ENCODE measurements around the gene ASB8.

ASB8 gene

DNA sequence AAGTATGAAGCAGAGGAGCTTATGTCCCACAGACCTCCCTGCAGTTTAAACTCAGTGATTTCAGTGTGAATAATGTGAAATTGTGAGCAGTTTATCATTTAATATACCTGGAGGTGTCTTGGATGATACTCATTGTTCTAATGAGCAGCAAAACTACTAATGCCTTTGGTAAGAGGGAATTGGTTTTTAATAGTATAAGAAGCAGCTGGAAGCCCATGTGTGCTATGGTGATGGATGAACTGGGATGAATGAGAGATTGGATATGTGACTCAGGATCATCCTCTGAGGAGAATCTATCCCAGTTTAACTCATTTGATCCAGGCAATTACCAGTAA, 19.1 kb upstream of the ASB8 start:
- TF ChIP-seq, protein P1, sequence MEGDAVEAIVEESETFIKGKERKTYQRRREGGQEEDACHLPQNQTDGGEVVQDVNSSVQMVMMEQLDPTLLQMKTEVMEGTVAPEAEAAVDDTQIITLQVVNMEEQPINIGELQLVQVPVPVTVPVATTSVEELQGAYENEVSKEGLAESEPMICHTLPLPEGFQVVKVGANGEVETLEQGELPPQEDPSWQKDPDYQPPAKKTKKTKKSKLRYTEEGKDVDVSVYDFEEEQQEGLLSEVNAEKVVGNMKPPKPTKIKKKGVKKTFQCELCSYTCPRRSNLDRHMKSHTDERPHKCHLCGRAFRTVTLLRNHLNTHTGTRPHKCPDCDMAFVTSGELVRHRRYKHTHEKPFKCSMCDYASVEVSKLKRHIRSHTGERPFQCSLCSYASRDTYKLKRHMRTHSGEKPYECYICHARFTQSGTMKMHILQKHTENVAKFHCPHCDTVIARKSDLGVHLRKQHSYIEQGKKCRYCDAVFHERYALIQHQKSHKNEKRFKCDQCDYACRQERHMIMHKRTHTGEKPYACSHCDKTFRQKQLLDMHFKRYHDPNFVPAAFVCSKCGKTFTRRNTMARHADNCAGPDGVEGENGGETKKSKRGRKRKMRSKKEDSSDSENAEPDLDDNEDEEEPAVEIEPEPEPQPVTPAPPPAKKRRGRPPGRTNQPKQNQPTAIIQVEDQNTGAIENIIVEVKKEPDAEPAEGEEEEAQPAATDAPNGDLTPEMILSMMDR (IDR thresholded peaks at IDR 0.05; ENCODE audit: low read depth, low read length) = no peak
- no peak overlapping the region for H3K4me3 ChIP-seq (replicated peaks in 1 of 2; ENCODE audit: low read depth in 2 of 2, low read length in 2 of 2)
- DNase-seq (ENCODE audit: low read depth in 2 of 2) = no peak

DNA sequence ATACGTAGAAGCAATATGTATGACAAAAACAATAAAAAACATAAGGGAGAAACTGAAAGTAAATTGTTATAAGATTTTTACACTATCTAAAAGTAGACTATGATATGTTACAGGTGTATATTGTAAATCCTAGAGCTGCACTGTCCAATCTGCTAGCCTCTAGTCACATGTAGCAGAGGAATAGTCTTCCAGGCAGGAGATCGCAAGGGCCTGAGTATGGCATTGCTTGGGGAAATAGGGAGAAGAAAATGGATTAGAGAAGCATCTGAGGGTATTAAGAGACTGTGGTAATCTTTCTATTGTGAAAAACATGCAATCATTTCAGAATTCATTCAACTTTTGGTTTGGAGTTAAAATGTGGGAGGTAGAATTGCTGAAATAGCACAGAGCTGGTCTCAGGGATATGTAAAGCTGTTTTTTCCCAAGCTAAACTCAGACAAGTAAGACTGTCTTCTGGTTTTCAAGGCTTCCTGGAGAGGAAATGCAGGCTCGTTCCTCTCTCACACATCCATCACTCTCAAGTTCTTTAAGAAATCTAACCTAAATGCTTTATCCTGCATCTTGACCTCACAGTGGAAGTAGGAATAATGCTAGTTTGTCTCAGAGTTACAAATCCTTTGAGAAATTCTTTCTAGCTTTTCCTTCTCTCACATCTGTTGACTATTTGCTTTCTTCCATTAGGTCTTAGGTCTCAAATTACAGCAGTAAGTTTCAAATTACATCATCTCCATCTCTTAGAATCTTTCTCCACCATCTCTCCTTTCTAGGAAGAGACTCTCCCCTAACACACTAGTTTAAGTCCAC, 18.5 kb upstream of the ASB8 start:
- DNase-seq (ENCODE audit: low read depth in 2 of 2) = no peak
- TF ChIP-seq, protein P1 (IDR thresholded peaks at IDR 0.05; ENCODE audit: low read depth, low read length) = no peak
- no peak overlapping the region for H3K4me3 ChIP-seq (replicated peaks in 1 of 2; ENCODE audit: low read depth in 2 of 2, low read length in 2 of 2)

DNA sequence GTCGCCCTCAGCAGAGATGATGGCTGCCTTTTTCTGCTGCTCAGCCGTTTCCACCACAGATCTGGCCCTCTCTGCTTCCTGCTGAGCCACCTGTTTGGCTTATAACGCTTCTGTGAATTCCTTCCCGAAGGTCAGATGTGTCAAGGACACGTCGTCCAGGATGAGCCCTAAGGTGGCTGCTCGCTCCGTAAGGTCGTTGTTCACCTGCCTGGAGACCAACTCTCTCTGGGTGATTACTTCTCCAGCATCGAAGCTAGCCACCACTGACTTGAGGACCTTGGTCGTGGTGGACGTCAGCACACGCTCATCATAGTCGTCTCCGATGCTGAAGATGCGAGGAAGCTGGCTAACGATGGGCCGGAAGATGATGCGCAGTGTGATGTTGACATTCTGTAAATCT, 11.7 kb upstream of the ASB8 start:
- TF ChIP-seq, protein P1 (IDR thresholded peaks at IDR 0.05; ENCODE audit: low read depth, low read length) = no peak
- H3K4me3 ChIP-seq (replicated peaks in 1 of 2; ENCODE audit: low read depth in 2 of 2, low read length in 2 of 2) = no peak overlapping the region
- no peak for DNase-seq (ENCODE audit: low read depth in 2 of 2)

DNA sequence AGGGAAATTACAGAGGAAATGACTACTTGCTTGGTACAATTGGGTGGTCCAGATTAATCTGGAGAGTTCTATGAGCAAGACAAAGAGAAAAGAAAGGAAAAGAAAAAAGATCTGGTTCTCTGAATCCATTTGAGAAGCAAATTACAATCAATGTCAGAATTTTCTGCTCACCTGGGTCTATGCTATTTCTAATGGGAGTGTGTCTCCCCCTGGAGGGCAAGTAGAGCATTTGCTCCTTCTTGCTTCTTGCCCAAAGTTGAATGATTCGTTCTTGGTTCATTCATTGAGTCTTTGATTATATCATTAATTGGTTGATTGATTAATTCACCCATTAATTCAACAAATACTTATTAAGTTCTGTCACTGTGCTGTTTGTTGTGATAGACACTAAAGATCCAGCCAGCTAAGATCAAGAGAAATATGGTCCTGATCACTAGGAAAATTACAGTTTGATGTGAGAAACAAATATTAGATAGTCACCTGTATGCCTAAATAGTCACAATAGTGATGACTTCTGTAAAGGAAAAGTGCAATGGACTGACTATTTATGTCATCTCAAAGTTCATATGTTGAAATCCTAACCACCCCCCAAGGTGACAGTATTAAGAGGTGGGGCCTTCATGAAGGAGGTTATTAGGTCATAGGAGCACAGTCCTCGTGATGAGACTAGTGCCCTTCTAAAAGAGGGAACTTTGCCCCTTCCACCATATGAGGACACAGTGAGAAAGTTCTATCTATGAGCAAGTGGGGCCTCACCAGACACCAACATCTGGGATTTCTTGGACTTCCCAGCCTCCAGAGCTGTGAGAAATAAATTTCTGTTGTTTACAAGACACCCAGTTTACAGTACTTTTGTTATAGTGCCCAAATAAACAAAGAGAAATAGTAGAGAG, 8.0 kb upstream of the ASB8 start:
- no peak overlapping the region for H3K4me3 ChIP-seq (replicated peaks in 1 of 2; ENCODE audit: low read depth in 2 of 2, low read length in 2 of 2)
- peak; percentile 74 to 76 for DNase-seq (ENCODE audit: low read depth in 2 of 2)
- TF ChIP-seq, protein P1 (IDR thresholded peaks at IDR 0.05; ENCODE audit: low read depth, low read length) = peak; percentile 89

DNA sequence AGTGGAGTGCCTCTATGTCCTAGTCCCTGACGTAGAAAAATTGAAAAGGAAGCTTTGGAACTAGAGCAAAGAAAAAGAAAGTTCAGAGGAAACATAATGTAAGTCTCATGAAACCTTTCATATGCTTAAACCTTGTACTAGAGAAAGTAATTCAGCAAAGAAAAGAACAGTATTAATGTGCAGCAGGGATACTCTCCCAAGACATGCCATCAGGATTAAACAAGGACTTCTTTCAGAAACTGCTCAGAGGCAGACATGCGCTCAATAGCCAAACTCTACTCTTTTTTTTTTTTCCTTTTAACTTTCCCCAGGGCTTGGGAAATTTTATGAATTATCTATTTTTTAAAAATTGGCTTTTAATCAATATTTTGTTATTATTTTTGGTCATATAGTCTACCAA, 7.1 kb upstream of the ASB8 start:
- no peak overlapping the region for H3K4me3 ChIP-seq (replicated peaks in 1 of 2; ENCODE audit: low read depth in 2 of 2, low read length in 2 of 2)
- DNase-seq (ENCODE audit: low read depth in 2 of 2) = no peak
- TF ChIP-seq, protein P1 (IDR thresholded peaks at IDR 0.05; ENCODE audit: low read depth, low read length) = no peak

DNA sequence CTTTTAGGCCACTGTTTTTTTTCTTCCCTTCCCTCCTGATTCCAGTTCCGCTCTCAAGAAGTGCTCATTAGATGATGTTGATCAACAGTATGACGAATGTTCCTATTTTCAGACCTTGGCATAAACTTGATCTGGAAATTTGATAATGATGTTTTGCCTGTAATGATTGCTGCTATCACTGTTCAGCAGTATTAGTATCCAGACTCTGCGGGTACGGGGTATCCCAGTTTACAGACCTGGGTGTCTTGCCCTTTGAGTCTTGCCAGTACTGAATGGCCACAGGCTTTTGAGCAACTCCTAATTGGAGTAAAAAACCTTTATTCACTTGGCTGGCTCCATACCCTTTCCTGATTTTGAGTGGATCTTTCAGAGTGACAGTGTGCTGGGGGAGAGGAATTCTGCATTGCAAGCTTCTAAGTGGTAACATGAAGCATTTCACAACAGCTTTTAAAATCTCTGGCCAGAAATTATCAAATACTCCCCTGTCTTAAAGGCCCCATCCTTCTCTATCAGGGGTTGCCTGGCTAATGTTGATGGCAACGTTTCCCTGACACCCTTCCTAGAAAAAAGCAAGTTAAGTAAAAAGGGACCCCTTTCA, 5.9 kb upstream of the ASB8 start:
- no peak overlapping the region for H3K4me3 ChIP-seq (replicated peaks in 1 of 2; ENCODE audit: low read depth in 2 of 2, low read length in 2 of 2)
- TF ChIP-seq, protein P1 (IDR thresholded peaks at IDR 0.05; ENCODE audit: low read depth, low read length) = no peak
- no peak for DNase-seq (ENCODE audit: low read depth in 2 of 2)
